Posterior cingulate gyrus (tissue), 11 donors: ENCODE results near the gene IFIT5.
"Not testable (repeated sequence)": the region's sequence is repeated elsewhere in the genome, so short reads cannot be mapped to it uniquely, and the experiment has no call there.

ENCODE experiments used
- DNase-seq, 10 donors: peaks; one replicate each; pipeline versions ENCODE4 v3.0.0 to v3.0.0-alpha.2; 2020 to 2021; ENCODE audit warnings: mixed read lengths in 3 of 10
- intact Hi-C: fragments of 100-400 bp; cut with DNase I; formaldehyde crosslinking; loops from one replicate; pipeline ENCODE4 v1.15.1; 2023

Gene IFIT5

GRCh38 chr10:89391907-89392756 is 22.2 kb upstream of the IFIT5 start, which contains the start of gene IFIT1:
TSS of gene IFIT1 (plus strand) at chr10:89392623. CDS start at chr10:89392713, 90 bp downstream.
- peak in 4 of 10 donors; percentile 34 to 77 (median 36) for DNase-seq

GRCh38 chr10:89392974-89393373 is 21.4 kb upstream of the IFIT5 start:
- no peak for DNase-seq
- intact Hi-C loops, result no loop called here

More at GRCh38 chr10:89391907-89392756, 22.2 kb upstream of the IFIT5 start, which contains the start of gene IFIT1:
- intact Hi-C loops, result no loop called here

DNA sequence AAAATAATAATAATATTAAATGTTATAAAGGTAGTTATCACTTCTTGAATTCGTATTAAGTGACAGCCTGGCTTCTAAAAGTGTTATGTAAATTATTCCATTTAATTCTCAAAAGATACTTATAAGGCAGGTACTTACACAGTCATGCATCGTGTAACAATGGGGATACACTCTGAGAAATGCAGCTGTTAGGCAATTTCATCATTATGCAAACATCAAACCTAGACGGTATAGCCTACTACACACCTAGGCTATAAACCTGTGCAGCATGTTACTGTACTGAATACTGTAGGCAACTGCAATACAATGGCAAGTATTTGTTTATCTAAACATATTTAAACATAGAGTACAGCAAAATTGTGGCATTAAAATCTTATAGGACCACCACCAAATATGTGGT is 20.5 kb upstream of the IFIT5 start:
- intact Hi-C loops, result no loop called here
- DNase-seq, result no peak

DNA sequence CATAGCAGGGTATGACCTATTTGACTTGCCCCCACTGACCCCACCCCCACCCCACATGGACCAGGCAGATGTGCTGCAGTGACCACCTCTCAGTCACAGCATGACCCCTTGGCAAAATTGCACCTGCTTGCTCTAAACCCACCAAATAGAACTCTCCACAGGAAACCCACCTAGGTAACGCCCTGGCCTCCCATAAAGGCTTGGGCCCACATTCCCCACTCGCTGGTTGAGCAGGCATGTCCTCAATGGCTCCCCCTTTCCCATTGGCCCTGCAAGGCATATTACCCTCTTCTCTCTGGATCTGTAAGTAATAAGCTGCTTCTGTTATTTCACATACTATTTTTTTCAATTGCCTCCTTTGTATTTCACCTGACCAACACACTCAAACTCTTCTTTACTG is 19.2 kb upstream of the IFIT5 start:
- DNase-seq, result no peak
- intact Hi-C loops, result no loop called here

GRCh38 chr10:89398003-89398749 is 16.2 kb upstream of the IFIT5 start:
- intact Hi-C loops, result no loop called here
- no peak for DNase-seq

DNA sequence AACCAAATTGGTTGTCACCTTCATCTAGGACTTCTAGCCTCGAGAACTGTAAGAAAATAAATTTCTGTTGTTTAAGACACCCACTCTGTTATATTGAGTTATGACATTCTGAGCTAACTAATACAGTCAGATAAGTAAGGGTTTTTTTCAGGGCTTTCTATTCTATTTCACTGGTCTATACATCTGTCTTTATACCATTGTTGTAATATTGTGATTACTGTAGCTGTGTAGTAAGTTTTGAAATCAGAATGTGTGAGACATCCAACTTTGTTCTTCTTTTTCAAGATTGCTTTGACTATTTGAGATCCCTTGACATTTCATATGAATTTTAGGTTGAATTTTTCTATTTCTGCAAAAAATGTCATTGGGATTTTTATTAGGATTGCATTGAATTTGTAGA is 14.4 kb upstream of the IFIT5 start:
- intact Hi-C loops, result no loop called here
- DNase-seq, result no peak

DNA sequence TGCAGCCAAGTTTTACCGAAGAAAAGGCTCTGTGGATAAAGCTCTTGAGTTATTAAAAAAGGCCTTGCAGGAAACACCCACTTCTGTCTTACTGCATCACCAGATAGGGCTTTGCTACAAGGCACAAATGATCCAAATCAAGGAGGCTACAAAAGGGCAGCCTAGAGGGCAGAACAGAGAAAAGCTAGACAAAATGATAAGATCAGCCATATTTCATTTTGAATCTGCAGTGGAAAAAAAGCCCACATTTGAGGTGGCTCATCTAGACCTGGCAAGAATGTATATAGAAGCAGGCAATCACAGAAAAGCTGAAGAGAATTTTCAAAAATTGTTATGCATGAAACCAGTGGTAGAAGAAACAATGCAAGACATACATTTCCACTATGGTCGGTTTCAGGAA is 11.3 kb upstream of the IFIT5 start:
- intact Hi-C loops, result no loop called here
- DNase-seq, result no peak

DNA sequence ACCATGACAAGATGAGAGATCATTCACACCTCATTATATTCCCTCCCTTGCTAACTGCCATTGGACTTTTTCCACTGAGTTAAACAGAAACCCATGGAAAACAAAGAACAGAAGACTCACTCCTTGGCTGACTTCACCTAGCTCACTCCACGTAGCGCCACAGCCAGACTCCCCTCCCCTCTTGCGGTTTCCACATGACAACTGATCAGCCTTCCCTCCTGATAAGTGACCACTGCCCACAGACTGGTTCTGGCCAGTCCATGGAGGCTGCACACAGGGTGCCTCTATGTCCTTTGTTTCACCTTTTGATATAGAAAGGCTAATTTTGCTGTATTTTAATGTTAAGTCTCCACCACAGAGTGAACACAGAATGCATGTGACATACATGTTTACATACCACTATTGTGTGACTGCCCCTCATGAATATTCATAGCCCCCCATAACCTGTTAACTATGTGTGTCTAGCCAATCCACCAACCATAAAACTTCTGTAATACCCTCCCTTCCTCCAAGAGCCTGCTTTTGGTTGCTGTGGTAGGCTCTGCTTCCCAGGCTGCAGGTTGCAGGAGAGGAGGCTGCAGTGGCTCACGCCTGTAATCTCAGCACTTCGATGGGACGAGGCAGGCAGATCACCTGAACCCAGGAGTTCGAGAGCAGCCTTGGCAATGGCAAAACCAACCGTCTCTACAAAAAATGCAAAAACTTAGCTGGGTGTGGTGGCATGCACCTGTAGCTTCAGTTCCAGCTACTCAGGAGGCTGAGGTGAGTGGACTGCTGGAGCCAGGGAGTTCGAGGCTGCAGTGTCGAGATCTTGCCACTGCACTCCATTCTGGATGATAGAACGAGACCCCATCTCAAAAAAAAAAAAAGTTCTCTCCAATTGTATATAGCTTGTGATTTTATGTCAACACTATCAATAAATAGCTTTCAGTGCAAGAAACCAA is 10.0 kb upstream of the IFIT5 start:
- no peak for DNase-seq
- intact Hi-C loops, result no loop called here

DNA sequence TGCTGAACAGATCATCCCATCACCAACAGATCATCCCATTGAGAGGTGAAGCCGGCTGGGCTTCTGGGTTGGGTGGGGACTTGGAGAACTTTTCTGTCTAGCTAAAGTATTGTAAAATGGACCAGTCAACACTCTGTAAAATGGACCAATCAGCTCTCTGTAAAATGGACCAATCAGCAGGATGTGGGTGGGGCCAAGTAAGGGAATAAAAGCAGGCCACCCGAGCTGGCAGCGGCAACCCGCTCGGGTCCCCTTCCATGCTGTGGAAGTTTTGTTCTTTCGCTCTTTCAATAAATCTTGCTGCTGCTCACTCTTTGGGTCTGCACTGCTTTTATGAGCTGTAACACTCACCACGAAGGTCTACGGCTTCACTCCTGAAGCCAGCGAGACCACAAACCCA is 8.2 kb upstream of the IFIT5 start:
- intact Hi-C loops, DNase-seq: not testable (repeated sequence)

DNA sequence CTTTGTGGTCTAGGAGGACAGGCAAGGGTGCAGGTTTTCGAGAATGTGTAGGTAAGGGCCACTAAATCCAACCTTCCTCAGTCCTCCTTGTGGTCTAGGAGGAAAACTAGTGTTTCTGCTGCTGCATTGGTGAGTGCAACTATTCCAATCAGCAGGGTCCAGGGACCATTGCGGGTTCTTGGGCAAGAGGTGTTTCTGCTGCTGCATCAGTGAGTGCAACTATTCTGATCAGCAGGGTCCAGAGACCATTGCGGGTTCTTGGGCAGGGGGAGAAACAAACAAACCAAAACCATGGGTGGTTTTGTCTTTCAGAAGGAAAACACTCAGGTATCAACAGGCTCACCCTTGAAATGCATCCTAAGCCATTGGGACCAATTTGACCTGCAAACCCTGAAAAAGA is 6.6 kb upstream of the IFIT5 start:
- intact Hi-C loops, DNase-seq: not testable (repeated sequence)

DNA sequence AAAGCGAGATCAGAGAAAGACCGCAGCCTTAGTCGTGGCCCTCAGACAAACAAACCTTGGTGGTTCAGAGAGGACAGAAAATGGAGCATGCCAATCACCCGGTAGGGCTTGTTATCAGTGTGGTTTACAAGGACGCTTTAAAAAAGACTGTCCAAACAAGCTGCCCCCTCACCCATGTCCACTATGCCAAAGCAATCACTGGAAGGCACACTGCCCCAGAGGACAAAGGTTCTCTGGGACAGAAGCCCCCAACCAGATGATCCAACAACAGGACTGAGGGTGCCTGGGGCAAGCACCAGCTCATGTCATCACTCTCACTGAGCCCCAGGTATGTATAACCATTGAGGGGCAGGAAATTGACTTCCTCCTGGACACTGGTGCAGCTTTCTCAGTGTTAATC is 5.1 kb upstream of the IFIT5 start:
- intact Hi-C loops, DNase-seq: not testable (repeated sequence)

DNA sequence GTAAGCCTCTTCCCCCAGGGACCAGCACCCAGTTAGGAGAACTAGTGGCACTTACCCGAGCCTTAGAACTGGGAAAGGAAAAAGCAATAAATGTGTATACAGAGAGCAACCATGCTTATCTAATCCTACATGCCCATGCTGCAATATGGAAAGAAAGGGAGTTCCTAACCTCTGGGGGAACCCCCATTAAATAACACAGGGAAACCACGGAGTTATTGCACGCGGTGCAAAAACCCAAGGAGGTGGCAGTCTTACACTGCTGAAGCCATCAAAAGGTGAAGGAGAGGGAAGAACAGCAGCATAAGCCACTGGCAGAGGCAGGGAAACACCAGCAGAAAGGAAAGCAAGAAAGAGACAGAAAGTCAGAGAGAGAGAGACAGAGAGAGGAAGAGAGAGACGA is 3.8 kb upstream of the IFIT5 start:
- DNase-seq, intact Hi-C loops: not testable (repeated sequence)

DNA sequence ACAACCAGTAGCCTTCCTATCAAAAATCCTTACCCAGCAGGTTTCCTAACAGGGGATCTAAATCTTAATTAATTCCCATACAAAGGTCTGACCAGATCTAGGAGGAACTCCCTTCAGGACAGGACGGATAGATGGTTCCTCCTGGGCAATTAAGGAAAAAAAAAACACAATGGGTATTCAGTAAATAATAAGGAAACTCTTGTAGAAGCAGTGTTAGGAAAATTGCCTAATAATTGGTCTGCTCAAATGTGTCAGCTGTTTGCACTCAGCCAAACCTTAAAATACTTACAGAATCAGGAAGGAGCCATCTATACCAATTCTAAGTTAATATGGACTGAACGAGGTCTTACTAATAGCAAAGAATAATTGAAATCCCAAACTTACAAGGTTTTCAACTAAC is 3.2 kb upstream of the IFIT5 start:
- intact Hi-C loops, DNase-seq: not testable (repeated sequence)

DNA sequence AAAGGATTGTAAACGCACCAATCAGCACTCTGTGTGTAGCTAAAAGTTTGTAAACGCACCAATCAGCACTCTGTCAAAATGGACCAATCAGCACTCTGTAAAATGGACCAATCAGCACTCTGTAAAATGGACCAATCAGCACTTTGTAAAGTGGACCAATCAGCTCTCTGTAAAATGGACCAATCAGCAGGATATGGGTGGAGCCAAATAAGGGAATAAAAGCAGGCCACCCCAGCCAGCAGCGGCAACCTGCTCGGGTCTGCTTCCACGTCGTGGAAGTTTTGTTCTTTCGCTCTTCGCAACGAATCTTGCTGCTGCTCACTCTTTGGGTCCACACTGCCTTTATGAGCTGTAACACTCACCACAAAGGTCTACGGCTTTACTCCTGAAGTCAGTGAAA is 2.1 kb upstream of the IFIT5 start:
- intact Hi-C loops, DNase-seq: not testable (repeated sequence)

DNA sequence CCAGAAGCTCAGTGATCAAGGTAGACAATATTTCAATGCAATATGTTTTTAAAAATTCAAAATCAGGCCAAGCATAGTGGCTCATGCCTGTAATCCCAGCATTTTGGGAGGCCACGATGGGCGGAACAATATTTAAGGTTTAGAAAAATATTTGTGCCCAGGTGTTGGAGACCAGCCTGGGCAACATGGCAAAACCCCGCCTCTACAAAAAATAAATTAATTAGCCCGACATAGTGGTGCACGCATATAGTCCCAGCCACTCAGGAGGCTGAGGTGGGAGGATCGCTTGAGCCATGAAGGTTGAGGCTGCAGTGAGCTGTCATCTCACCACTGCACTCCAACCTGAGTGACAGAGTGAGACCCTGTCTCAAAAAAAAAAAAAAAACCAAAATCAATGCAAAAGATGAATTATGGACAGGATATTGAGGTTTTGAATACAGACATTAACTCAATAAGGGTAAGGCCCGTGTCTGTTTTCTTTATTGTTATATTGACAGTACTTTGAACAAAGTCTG is 913 bp upstream of the IFIT5 start:
- no peak for DNase-seq
- intact Hi-C loops, result no loop called here

DNA sequence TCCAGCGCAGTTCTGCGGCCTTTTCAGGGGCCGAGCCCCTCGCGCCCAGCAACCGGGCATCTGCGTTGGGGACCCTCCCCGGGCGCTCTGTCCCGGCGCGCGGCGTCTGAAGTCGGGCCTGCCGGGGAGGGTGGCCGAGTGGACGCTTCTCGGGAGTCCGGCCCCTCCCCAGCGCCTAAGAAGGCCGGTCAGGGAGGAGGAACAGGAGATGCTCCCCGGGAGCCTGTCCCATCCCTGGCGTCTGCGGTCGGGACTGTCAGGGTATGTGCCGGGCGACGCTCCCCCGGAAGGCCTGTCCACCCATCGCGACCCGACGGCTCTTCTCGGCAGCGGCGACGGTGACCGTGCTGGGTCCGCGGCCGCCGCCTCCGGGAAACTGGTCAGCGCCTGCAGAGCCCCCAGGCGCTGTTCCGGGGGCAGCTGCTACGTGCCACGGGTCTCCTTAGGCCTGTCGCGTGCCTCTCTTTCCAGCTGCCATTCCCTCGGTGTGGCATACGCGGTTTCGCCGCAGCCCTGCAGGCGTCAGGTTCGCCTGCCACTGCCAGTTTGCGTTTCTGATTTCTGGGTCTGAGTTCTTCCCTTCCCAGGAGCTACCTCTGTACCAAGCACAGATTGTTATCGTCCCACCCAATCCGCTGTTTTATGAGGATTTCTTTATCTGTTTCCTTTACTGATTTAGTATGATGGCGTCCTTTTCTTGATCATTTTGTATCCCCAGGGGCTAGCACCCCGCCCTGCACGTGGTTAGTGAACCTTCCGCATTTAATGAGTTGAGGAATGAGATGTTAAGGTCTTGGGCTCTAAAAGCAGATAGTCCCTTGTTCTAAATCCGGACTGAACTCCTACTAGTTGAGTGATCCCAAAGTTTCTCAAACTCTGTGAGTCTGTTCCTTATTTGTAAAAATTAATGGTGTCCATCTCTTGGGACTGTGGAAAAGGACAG is 782 bp downstream of the IFIT5 start:
- DNase-seq, result peak in 9 of 10 donors; percentile 32 to 92 (median 46)
- intact Hi-C loops, result no loop called here

DNA sequence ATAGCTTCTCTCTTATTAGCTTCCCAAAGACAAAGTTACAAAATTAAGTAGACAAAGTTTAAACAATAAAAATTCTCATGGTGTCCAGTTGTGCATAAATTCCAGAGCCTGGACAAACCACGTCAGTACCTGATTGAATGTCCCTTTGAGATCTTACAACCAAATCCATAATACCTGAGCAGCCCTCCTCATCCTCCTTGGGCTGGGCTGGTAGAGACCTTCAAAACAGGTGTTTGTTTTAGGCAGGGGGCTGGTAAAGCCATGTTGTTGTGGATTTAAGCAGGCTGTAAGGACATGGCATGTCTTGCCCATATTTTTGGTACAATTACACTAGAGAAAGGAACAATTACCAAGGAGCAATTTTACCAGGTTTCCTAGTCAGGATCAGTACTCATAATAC is 2.1 kb downstream of the IFIT5 start:
- intact Hi-C loops, result no loop called here
- no peak for DNase-seq

DNA sequence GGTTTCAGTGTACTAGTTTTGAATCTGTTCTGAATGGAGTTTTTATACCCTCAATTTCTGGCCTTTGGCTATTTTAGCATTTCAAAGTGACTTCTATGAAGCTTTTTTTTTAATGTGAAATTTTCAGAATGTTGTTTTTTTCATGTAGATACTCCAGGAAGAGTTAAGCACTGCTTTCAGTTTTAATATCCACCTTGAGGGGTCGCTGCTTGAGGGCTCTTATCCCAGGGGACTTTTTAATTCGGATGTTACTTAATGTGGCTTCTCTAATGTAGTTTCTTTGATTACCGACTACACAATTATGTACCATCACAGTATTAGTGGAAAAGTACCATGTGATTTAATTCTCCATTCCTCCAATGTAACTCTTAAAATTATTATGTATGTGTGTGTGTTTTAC is 5.2 kb downstream of the IFIT5 start:
- intact Hi-C loops, result no loop called here
- no peak for DNase-seq

DNA sequence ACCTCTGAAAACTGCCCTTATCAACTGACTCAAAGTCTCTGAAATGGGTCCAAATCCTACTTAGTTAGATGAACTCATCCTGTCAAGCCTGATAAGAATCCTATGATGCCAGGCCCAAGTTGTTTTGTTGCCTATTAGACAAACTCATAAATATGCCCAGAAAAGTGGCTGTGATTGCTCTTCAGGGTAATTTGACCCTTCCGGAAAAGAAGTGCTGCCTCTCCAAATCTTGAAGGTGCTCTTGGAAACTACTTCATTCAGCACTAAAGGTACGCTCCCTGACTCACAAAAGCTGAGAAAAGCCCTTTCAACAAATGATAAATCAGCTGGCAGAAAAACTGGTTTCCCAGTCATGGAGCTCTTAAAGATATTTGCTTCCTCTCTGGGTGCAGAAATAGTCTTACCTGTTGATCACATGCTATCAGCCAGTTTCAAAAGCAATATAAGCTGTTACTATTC is 6.7 kb downstream of the IFIT5 start:
- no peak for DNase-seq
- intact Hi-C loops, result loop anchor here (10.0 kb wide), 1 partner anchor 224 kb away; the partner anchor contains the start of gene PANK1
